RWPE1 (cell line): Measurements from ENCODE around the gene FKTN.

ENCODE experiments used
- CTCF ChIA-PET: fragments of 350-600 bp; sonication (Branson Sonifier 250); formaldehyde crosslinking; extraction: SDS; loops from one replicate; lab custom pipeline; 2021; lab: Yijun Ruan, JAX
- POLR2A ChIA-PET: fragments of 400-600 bp; formaldehyde crosslinking; extraction: SDS; loops from one replicate; lab custom pipeline; 2020; ENCODE audit warnings: antibody characterized with exemption; ENCODE audit not compliant: low non-redundant PET; lab: Yijun Ruan, JAX
- DNase-seq: peaks from one replicate; pipeline ENCODE4 v3.0.0; 2012; ENCODE audit warnings: low spot score
- H3K27ac ChIP-seq: fragments of 450-650 bp; 2 replicates; pipeline ENCODE4 v1.5.1; 2017
- CTCF ChIP-seq: fragments of 450-650 bp; conservative IDR thresholded peaks from 2 replicates; pipeline ENCODE4 v1.5.1; 2017; ENCODE audit warnings: low read depth, mild to moderate bottlenecking

The FKTN gene

GRCh38 chr9:105686936-105687335 lies 129.0 kb downstream of the FKTN start:
- DNase-seq, result no peak
- POLR2A ChIA-PET, result no interaction called here
- CTCF ChIA-PET, result no interaction called here
- no peak overlapping the region for H3K27ac ChIP-seq
- no peak for TF ChIP-seq CTCF
